ENCODE results near the gene ALKBH5.

The ALKBH5 gene

DNA sequence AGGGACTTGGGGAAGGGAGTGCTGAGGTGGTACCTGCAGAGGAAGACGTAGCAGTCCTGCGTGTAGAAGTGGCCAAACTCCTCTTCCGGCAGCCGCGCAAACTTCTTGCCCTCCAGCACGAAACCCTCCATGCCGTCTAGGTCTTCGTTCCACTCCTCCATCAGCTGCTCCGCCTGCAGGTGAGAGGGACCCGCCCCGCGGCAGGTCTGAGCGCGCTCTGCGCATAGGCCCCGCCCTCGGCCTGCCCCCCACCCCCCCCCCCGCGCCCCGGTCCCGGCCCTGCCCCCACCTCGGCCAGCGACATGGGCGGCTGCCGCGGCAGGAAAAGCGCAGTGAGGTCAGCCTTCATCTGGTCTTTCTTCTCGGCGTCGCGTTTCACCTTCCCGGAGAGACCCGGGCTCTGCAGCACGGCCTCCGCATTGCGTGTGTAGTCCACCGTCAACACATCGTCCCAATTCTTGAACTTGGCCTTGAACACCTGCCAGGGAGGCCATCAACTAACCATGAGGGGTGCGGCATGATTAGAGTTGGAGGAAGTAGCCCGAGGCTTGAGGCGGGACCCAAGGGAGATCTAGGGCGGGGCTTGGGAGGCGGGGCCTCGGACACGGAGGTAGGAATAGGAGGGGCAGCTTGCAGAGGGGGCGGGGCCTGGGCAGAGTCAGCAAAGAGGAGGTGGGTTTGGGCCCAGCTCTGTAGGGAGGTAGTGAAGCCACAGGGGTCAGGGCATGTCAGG lies 63.4 kb downstream of the ALKBH5 start:
- peak in 1 of 2 experiments; percentile 44 for DNase-seq

DNA sequence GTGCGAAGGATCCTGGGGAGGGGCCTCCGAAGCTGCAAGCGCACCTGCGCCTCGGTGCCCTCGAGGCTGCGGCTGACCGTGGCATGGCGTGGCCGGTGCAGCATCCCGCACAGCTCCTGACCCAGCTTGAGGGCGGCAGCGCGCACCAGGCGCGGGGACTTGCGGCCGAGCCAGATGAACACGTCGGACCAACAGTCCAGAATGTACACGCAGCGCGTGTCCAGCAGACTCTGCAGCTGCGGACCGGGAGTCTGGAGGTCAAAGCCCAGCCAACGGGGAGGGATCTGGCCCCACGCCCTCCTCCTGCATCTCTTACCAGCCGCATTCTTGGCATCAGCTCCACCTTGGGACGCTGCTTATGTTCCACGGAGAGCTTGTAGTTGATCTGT lies 64.0 kb downstream of the ALKBH5 start:
- no peak for DNase-seq

DNA sequence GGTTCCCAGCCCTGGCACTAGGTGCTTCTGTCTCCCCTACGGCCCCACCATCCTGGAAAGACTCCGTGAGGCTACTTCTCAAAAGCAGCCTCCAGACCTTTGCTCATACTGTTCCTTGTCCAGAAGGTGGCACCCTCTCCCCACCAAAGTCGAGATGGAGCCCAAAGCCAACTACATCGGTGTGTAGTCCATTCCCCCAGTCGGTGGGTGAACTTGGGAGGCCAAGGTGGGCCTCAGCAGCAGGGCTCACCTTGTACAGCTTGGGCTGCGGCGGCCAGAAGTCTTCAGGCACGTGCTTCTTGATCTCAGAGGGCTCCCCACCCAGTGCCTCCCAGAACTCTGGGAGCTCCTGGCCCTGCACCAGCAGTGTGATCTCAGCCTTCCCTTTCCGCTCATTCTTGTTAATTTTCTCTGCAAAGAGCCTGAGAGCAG lies 64.7 kb downstream of the ALKBH5 start:
- peak; percentile 49 to 58 for DNase-seq

DNA sequence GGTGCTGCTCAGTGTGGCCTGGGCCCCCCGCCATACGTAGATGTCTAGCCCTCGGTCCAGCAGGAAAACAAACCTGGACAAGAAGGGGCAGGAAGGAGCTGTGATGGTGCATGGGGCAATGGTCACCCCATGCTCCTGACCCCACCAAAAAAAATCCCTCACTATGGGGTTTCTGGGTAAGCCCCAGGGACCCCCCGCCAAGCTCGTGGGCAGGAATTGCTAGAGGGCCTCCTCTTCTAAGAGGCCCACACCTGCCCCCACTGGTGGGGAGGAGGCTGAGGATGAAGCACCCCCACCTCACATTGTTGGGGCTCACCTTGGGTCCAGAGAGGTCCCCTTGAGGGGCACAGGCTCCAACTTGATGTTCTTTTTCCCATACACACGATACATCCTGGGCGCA lies 65.2 kb downstream of the ALKBH5 start:
- no peak for DNase-seq

DNA sequence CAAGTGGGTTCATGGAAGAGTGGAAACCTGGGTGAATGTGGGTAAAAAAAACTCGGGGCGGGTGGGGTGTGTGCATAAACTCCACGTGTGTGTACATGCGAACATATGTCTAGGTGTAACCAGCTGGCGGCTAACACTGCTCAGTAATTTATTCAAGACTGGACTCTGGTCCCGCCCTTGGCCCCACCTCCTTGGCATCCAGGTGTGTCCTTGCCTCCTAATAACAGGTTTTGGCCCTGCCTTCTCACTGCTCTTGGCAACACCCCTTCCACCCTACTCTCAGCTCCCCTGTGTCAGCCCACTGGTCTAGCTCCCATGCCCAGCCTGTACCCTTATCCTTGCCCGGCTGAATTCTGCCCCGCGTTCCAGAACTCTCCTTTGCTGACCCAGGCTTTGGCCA lies 66.6 kb downstream of the ALKBH5 start:
- DNase-seq = no peak

DNA sequence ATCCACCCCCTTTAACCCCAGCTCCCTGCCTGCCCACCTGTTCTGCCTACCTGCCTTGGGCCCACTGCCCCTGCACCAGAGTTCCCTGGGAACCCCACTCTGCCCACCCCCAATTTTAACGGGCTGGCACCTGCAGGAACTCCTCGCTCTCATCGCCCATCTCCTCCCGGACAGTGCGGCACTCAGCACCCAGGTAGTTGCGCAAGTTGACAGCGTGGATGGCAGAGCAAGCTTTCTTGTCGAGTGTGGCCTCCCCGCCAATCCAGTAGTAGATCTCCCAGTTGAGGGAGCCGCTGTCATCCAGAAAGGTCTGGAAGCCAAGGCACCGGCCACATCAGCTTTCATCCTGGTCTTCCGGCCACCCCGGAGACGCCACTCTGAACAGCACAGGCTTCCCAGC lies 67.1 kb downstream of the ALKBH5 start:
- DNase-seq = no peak

DNA sequence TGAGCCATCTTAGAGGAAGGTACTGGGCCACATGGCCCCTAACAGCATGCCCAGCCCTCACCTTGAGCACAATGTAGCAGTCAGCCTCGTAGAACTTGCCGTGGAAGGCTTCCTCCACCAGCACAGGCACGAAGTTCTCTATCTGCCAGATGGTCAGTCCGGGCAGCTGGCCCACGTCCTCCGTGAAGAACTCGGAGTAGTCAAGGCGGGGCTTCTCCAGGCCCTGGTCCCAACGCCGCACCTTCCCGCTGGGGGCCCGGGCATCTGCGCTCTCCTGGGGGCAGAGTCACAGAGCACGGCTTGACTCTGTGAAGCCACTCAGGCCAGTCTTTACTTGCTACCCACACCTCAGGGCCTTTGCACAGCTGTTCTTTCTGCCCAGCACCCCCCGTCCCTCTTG lies 67.6 kb downstream of the ALKBH5 start:
- DNase-seq = no peak

DNA sequence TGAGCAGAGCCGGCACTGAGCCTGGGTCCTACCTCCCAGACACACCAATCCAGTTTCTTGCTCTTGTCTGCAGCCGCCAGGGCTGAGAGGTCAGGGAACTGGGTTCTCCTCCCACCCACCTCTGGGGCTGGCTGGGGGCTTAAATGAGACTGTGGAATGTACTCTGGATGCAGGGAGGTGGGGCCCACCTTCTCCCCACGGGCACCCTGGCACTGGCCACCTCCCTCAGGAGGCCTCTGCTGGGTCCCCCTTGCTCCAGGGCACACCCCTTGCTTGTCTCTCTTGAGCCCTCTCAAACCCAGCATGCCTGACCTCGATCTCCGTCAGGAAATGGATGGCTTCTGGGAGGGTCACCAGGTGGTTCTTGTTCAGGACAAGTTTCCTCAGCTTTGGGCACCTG lies 68.5 kb downstream of the ALKBH5 start:
- no peak for DNase-seq

DNA sequence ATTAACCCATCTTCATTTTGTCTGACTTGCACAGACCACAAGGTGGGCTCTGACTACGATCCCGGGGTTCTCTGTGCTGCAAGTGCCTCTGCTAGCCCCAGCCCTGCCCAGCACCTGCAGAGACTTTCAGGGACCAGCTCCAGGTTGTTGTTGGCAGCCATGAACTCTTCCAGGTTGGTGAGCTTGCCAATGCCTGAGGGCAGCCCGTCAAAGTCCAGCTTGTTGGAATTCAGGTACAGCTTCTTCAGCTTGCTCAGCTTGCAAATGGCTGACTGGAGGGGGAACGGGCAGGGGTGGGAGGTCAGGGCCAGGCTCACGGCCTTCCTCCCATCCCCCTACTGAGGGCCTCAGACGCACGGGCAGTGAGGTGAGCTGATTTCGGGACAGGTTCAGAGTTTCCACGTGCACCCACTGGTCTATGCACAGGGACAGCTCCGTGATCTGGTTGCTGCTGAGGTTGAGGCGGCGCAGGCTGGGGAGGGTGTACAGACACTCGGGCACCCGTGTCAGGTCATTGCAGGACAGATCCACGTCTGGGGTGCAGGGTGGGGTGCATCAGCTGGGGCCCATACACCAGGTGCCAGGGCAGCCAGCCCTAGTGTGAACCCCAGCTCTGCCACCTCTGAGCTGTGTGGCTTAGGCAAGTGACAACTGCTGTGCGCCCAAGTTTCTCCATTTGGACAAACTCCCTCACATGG lies 69.7 kb downstream of the ALKBH5 start:
- no peak for DNase-seq

DNA sequence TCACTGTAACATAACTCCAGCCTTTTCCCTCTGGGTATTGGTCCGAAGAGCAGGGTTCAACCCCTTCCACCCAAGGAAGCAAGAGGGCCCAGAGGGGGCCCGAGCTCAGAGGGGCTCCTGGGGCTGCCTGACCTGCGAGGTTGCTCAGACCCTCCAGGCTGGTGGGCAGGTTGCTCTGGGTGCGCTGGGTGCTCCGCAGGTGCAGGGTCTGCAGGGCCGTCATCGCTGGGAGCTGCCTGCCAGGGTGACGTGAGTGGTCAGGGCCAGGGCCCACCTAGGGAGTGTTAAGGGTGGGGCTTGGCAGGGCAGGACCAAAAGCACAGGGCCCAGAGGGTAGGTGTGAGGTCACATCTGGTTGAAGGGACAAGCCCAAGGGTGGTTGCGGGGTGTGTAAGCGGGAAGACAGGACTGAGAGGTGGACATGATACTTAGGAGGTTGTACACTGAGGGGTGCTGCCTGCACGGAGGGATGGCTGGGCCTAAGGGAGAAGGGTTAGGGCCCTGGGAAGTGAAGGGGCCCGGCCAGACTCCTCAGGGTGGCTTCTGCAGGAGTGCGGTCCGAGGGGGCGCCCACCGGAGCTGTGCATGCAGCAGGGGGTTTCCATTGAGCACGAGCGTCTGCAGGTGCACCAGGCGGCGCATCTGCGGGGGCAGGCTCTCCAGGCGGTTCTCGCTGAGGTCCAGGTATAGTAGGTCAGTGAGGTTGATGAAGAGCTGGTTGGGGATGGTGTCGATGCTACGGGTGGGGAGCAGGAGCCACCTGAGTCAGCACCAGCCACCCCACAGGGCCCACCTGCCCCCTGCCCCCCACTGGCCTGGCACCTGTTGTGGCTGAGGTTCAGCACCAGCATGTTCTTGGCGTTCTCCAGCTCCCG lies 70.6 kb downstream of the ALKBH5 start:
- DNase-seq = no peak

DNA sequence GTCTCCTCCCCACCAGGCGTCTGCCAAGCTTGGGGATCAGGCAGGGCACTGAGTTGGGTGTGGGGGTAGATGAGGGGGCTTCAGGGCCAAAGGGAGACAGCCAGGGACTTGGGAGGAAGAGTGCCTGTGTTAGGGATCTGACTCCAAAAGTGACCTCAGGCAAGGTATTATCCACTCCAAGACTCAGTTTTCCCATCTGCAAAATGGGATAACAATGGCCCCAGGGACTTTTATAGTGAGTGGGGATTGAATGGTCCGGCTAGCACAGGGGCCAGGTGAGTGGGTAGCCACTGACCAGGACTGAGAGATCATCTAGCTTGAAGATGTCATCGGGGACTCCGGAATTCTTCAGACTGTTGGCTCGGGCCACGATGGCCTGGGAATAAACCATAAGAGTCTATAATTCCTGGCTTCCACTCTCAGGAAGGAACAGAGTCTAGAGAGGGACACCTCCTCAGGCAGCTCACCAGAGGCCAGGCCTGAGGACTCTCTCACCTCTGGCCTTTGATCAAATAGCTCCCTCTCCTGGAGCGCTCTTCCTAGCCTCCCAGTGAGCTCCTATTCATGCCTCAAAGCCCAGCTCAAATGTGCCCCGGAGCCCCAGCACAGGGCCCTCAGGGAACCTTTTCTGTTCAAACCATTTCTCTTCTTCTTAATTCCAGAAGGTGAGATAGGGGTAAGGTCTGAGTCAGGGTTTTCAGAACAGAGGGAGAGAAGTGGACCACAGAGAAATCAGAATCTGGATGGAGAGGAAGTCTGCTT lies 71.4 kb downstream of the ALKBH5 start:
- DNase-seq = no peak

DNA sequence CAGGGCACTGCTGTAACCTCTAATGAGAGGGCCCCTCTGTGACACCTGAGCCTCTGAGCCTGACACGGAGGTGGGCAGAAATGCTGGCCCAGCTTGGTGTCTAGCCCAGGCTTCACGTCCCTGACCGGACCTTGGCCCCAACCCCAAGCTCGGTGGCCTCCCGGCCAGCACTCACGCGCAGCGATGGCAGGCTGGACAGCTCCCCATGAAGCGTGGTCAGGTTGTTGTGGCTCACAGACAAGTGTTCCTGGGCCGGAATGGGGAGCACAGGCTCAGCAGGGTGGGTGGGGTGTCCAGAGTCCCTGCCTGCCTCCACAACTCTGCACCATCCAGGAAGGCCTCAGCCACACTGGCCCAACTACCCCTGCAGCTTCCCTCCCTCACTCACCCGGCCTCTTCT lies 72.7 kb downstream of the ALKBH5 start:
- DNase-seq = no peak

DNA sequence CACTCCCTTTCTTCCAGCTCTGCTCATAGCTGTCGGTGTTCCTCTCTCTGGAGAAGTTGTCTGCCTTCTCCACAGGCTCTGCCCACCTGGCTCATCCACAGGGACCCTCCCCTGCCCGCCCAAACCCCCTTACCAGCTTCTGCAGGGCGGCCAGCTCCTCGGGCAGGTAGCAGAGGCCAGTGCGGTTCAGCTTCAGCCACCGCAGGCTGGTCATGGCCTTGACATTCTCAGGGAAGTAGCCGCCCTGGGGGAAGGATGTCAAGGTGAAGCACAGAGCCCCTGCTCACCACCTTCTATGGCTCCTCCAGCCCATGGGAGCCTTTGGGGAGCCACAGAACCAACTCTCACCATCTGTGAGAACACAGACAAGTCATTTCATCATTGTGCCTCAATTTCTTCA lies 73.1 kb downstream of the ALKBH5 start:
- DNase-seq = no peak

DNA sequence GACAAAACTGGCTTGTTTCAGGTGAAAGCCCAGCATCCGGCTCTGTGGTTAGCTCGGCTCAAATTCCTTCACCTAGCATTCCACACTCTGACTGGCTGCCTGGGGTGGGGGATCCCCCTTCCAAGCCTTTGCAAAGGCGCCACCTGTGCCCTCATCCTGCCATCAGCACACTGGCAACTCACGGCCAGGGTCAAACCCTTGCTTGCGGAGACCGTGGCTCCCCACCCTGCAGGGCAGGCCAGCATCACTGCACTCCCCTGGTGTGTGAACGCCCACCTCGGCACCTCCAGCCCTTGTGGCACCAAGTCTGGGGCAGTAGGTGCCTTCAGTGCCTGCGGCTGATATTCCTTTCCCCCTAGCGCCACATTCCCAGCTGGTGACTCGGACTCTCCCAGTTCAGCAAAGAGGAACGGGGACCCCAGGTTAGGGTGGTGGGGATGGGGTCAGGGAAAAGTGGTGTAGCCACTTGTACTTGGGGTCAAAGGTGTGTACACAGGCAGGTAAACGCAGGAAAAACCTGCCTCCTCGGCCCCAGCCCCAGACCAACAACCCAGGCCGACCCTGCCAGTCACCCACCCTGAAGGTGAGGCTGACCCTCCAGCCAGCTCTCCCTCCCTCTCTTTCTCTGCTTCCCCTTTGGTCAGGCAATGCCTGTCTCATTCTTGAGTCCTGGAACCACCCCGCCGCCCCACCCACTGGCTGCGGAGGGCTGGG lies 73.8 kb downstream of the ALKBH5 start:
- DNase-seq = no peak

DNA sequence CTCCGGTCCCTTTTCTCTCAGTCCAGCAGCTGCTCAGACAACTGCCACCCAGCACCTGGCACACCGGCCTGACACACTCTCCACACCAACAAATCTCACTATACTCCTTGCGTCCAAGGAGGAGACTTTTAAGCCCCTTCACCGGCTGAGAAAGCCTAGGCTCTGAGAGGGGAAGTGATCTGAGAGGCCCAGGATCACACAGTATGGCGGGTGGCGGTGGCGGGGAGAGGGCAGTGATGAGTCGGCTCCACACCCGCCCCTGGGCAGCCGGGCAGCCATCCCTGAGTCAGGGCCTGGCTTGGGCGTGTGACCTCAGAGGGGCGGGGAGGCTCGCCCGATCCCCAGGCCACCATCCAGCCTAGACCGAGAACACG lies 74.3 kb downstream of the ALKBH5 start:
- peak; percentile 27 to 37 for DNase-seq

DNA sequence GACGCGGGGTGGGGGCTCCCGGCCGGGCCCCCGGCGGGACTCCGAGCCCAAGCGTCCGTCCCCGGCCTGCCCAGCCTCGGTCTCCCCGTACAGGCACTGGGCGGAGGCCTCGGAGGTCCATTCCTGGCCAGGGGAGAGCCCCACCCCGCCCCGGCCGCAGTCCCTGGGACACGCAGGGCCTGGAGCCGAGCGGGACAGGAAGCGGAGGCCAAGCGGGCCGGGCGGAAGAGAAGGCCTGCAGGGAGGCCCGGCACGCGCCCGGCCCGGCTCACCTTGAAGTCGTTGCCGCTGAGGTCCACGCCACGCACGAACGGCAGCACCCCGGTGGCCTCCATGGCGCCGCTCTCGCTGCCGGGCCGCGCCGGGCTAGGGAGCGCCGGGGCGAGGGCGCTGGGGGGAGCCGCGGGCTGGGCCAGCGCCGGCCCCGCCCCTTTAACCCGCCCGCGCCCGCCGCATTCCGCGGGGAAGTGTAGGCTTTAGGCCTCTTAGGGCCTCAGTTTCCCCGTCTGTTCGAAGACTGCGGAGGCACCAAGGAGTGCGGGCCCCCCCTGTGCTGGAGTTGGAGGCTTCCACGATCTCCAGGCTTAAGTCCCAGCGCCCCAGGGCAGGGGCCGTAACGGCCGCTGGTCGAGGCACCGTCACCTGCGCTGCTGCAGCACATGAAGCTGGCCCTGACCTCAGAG lies 74.9 kb downstream of the ALKBH5 start, which contains the start of gene FLII:
TSS of gene FLII (minus strand) at position 383 of the 683 bp plus-strand sequence. CDS start at position 335, 48 bp downstream.
- DNase-seq = peak; percentile 49 to 66
